ENCODE data around the gene BTRC. TPM values are rescaled to one million over a fixed set of nuclear protein-coding genes. Genes with fewer than 3 reads are reported as not detected.
"Not testable (repeated sequence)": the region's sequence is repeated elsewhere in the genome, so short reads cannot be mapped to it uniquely, and the experiment has no call there.

The BTRC gene
- total and polyA plus RNA-seq, 7 donors = 2.4 to 32.6 (median 9.4) TPM

DNA sequence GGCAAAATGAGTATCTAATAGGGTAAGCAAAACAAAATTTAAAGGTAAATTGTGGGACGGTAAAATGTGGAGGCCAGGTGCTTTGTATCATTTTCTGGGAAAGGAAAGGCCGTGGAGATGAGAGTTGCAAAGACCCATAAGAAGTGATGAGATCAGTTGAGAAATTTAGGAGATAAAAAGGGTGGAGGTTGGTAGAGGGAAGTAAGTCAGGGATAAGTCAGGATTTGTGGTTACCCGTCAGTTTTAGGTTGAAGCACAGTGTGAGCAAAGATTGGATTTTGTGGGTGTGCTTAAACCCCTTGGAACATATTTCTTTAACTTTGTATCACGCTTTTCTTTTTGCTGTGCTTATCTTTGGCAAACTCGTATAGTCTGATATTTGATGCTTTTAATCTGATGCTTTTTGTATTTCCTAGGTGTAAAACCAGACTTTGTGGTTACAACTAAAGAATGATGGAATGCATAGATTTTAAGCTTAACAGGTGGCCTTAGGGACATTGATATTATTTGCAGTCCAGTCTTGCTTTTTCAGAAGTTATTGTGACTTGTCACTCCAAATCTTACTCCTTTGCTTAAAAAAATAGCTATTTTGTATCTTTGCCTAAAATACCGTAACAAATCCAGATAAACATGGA is 1.2 kb downstream of the BTRC start:
- peak overlapping the region; percentile 86 to 91 (median 88) for H3K27ac ChIP-seq
- WGBS, 2 donors = 60 to 68% methylated on average over 6 of the region's 6 CpGs

DNA sequence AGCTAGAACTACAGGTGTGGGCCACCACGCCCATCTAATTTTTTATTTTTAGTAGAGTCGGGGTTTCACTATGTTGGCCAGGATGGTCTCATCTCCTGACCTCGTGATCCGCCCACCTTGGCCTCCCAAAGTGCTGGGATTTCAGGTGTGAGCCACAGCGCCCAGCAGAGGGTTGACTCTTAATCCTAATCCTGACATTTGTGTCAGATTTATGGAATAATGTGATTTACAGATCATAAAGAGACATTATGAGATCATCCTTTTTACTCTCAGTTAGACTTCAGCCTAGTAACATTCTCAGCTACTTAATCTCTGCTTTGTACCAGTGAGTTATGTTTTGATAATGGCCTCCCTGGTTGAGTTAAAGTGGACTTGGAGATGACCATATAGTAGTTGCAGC is 2.2 kb downstream of the BTRC start:
- Histone ChIP-seq H3K4me1 (peaks cover 0 to 23% (median 19%) of the 10 kb centered on the region in 4 donors), H3K27me3 (no peaks in the 10 kb centered on the region), H3K9me3 (no peaks in the 10 kb centered on the region), H3K4me3 (no peak overlapping the region), H3K36me3 (no peaks in the 10 kb centered on the region), H3K27ac (no peak overlapping the region)
- no peak for DNase-seq
- intact Hi-C loops (cut with DNase I) = loop anchor here (10.0 kb wide), 1 partner anchor 321 kb away; the partner anchor contains the start of genes PDZD7 and SFXN3
- TF ChIP-seq EP300 (IDR thresholded peaks at IDR 0.05) (no peak), POLR2A (IDR thresholded peaks at IDR 0.05) (no peak), POLR2AphosphoS5 (IDR thresholded peaks at IDR 0.05) (no peak)
- WGBS, 2 donors = 95 to 98% methylated on average over 5 of the region's 5 CpGs

More for the DNA sequence above, 1.2 kb downstream of the BTRC start:
- TF ChIP-seq, protein P1, sequence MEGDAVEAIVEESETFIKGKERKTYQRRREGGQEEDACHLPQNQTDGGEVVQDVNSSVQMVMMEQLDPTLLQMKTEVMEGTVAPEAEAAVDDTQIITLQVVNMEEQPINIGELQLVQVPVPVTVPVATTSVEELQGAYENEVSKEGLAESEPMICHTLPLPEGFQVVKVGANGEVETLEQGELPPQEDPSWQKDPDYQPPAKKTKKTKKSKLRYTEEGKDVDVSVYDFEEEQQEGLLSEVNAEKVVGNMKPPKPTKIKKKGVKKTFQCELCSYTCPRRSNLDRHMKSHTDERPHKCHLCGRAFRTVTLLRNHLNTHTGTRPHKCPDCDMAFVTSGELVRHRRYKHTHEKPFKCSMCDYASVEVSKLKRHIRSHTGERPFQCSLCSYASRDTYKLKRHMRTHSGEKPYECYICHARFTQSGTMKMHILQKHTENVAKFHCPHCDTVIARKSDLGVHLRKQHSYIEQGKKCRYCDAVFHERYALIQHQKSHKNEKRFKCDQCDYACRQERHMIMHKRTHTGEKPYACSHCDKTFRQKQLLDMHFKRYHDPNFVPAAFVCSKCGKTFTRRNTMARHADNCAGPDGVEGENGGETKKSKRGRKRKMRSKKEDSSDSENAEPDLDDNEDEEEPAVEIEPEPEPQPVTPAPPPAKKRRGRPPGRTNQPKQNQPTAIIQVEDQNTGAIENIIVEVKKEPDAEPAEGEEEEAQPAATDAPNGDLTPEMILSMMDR (IDR thresholded peaks at IDR 0.05) = no peak
- TF ChIP-seq POLR2AphosphoS5 (IDR thresholded peaks at IDR 0.05) (no peak), POLR2A (IDR thresholded peaks at IDR 0.05) (no peak), EP300 (IDR thresholded peaks at IDR 0.05) (no peak)
- intact Hi-C loops (cut with DNase I) = loop anchor here (10.0 kb wide), 1 partner anchor 320 kb away; the partner anchor contains the start of genes PDZD7 and SFXN3
- no peaks in the 10 kb centered on the region for H3K36me3 ChIP-seq
- H3K9me3 ChIP-seq = no peaks in the 10 kb centered on the region
- H3K4me1 ChIP-seq = peaks cover 0 to 23% (median 19%) of the 10 kb centered on the region in 4 donors
- H3K4me3 ChIP-seq = peak overlapping the region; percentile 65 to 88 (median 76)
- no peak for DNase-seq
- H3K27me3 ChIP-seq = no peaks in the 10 kb centered on the region

DNA sequence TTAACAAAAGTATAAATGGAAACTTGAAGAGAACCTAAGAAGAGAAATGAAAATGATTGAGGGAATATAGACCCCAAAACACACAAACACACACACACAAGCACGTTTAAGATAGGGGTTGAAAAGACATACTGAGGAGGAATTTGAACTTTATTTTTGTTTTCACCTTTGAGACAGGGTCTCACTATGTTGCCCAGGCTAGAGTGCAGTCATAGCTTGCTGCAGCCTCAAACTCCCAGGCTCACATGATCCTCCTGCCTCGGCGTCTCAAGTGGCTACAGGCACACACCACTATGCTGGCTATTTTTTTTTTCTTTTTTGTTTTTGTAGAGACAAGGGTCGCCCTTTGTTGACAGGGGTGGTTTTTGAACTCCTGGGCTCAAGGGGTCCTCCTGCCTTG is 4.0 kb downstream of the BTRC start:
- intact Hi-C loops (cut with DNase I) = loop anchor here (10.0 kb wide), 1 partner anchor 323 kb away; the partner anchor contains the start of genes PDZD7 and SFXN3
- DNase-seq = no peak
- TF ChIP-seq, protein P1 (IDR thresholded peaks at IDR 0.05) = no peak
- TF ChIP-seq POLR2A (IDR thresholded peaks at IDR 0.05) = no peak
- no peak for TF ChIP-seq POLR2AphosphoS5 (IDR thresholded peaks at IDR 0.05)
- no peak for TF ChIP-seq EP300 (IDR thresholded peaks at IDR 0.05)
- no peak overlapping the region for H3K4me3 ChIP-seq
- H3K9me3 ChIP-seq = no peaks in the 10 kb centered on the region
- peaks cover 0 to 23% (median 19%) of the 10 kb centered on the region in 4 donors for H3K4me1 ChIP-seq
- H3K36me3 ChIP-seq = no peaks in the 10 kb centered on the region
- no peak overlapping the region for H3K27ac ChIP-seq
- no peaks in the 10 kb centered on the region for H3K27me3 ChIP-seq
- 82 to 83% methylated on average over 4 of the region's 4 CpGs for WGBS, 2 donors

DNA sequence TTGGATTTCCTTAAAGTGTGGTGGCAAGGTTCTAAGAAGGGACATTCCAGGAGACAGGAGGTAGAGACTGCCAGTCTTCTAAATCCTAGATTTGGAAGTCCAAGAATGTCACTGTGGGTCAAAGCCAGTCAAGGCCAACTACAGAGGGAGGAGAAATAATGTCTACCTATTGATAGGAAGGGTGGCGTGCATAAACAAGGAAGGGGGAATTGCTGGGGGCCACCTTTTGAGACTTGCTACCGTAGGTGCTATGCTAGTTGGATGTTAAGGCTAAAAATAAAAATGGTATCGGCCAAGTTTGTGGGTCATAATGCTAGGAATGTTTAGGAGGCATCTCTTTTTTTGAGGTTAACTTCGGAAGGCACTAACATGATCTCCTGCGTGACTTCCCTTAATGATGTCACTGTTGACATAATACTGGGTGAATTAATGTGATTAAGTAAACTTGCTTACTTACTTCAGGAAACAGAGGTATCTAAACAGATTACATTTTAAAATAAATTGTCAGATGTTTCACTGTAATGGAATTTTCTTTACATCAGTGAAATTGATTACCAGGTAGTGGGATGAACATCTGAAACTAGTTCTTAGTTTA is 4.8 kb downstream of the BTRC start:
- DNase-seq = no peak
- intact Hi-C loops (cut with DNase I) = loop anchor here (10.0 kb wide), 1 partner anchor 324 kb away; the partner anchor contains the start of genes PDZD7 and SFXN3
- H3K27ac ChIP-seq = no peak overlapping the region
- WGBS, 2 donors = 68 to 72% methylated on average over 5 of the region's 5 CpGs
- peaks cover 0 to 25% (median 17%) of the 10 kb centered on the region in 4 donors for H3K4me1 ChIP-seq
- H3K27me3 ChIP-seq = no peaks in the 10 kb centered on the region
- no peaks in the 10 kb centered on the region for H3K9me3 ChIP-seq
- TF ChIP-seq EP300 (IDR thresholded peaks at IDR 0.05) (no peak), POLR2A (IDR thresholded peaks at IDR 0.05) (no peak)
- TF ChIP-seq, protein P1 (IDR thresholded peaks at IDR 0.05) = no peak
- H3K36me3 ChIP-seq = no peaks in the 10 kb centered on the region
- no peak overlapping the region for H3K4me3 ChIP-seq

DNA sequence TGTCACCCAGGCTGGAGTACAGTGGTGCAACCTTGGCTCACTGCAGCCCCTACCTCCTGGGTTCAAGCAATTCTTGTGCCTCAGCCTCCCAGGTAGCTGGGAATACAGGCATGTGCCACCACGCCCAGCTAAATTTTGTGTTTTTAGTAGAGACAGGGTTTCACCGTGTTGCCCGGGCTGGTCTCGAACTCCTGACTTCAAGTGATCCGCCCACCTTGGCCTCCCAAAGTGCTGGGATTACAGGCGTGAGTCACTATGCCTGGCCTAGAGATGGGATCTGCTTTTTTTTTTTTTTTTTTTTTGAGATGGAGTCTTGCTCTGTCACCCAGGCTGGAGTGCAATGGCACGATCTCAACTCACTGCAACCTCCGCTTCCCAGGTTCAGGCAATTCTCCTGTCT is 6.1 kb downstream of the BTRC start:
- H3K9me3 ChIP-seq; H3K36me3 ChIP-seq; DNase-seq; H3K4me3 ChIP-seq; H3K27me3 ChIP-seq; H3K27ac ChIP-seq; intact Hi-C loops (cut with DNase I): not testable (repeated sequence)
- WGBS, 2 donors = 95% methylated on average over 8 of the region's 8 CpGs
- H3K4me1 ChIP-seq = peaks cover 0 to 29% (median 14%) of the 10 kb centered on the region in 4 donors

DNA sequence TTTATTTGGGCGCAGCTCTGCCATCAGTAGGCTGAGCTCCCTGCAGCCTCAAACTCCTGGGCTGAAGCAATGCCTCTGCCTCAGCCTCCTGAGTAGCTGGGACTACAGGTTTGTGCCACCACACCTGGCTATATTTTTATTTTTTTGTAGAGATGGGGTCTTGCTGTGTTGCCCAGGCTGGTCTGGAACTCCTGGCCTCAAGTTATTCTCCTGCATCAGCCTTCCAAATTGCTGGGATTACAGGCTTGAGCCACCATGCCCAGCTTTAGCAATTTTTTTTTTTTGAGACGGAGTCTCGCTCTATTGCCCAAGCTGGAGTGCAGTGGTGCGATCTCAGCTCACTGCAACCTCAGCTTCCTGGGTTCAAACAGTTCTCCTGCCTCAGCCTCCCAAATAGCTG is 6.9 kb downstream of the BTRC start:
- H3K9me3 ChIP-seq; H3K36me3 ChIP-seq; H3K27me3 ChIP-seq; H3K4me3 ChIP-seq; DNase-seq; intact Hi-C loops (cut with DNase I); H3K27ac ChIP-seq: not testable (repeated sequence)
- H3K4me1 ChIP-seq = peaks cover 0 to 21% (median 8%) of the 10 kb centered on the region in 4 donors
- 93 to 98% methylated on average over 4 of the region's 4 CpGs for WGBS, 2 donors

All from sigmoid colon (tissue), 7 donors.